Tibial artery (tissue), 4 donors: Measurements from ENCODE around the gene CDC23.
A peak's percentile ranks its signal among the peaks of the same experiment; 100 is the strongest.

ENCODE experiments used
- DNase-seq, 2 donors: peaks; one replicate each; pipeline ENCODE4 v3.0.0-alpha.2; 2019
- H3K27ac ChIP-seq, 2 donors: fragments of 200-600 bp; sonication (generic) in 1 of 2; 1 replicate in 1 of 2; 2 replicates in 1 of 2; pipeline ENCODE4 v1.5.1; 2018 to 2019; ENCODE audit warnings: mild to moderate bottlenecking in 1 of 2
- H3K27me3 ChIP-seq, 2 donors: fragments of 200-600 bp; sonication (generic) in 1 of 2; one replicate each; pipeline versions ENCODE4 v1.5.1 to v1.6.0; 2016 to 2019
- H3K36me3 ChIP-seq, 3 donors: fragments of 200-600 bp; sonication (generic) in 2 of 3; one replicate each; pipeline ENCODE4 v1.5.1; 2016 to 2019; ENCODE audit warnings: mild to moderate bottlenecking in 2 of 3
- H3K4me1 ChIP-seq, 4 donors: fragments of 200-600 bp; sonication (generic) in 2 of 4; 1 replicate in 3 of 4; 2 replicates in 1 of 4; pipeline ENCODE4 v1.5.1; 2016 to 2019
- H3K4me3 ChIP-seq, 2 donors: fragments of 200-600 bp; sonication (generic) in 1 of 2; 1 replicate in 1 of 2; 2 replicates in 1 of 2; pipeline ENCODE4 v1.5.1; 2018 to 2019; ENCODE audit warnings: mild to moderate bottlenecking in 2 of 2
- H3K9me3 ChIP-seq, 3 donors: fragments of 200-600 bp; sonication (generic) in 1 of 3; one replicate each; pipeline ENCODE4 v1.5.1; 2016 to 2019
- intact Hi-C: fragments of 100-400 bp; cut with DNase I; formaldehyde crosslinking; loops from one replicate; pipeline ENCODE4 v1.15.0; 2023; ENCODE audit warnings: low total_unique reads
- TF ChIP-seq, protein P1 (sequence below), 2 experiments: fragments of 200-600 bp in 1 of 2; fragments of 450-650 bp in 1 of 2; IDR thresholded peaks; one replicate each; pipeline ENCODE4 v1.5.1; 2017 to 2019; ENCODE audit warnings: antibody characterized with exemption in 2 of 2, mild to moderate bottlenecking in 1 of 2, moderate library complexity in 1 of 2

The CDC23 gene

DNA sequence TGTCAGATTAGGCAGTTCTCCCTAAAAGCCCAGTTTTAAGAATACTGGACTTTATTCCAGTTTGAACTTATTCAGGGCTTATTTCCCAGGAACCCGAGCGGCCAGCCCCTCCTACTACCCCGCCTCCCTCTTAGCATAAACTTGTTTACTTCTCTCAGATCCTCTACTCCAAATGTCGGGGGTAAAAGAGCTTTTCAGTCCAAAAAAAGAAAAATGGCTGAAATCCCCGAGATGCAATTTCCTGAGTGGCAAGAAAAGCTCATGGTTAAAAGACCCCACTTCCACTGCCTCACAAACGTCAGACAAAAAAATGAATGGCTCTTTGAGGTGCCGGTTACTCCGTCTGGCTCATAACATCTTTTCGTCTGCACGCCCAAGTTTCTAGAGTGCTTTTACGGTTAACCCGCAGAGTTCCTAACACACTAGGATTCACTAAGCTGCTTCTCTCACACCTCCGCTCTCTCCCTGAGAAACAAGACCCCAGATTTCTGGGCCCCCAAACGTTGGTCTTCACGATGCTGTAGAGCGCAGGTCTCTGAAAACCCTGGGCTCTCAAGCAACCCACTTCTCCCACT, 35.1 kb downstream of the CDC23 start:
- intact Hi-C loops: no loop called here

DNA sequence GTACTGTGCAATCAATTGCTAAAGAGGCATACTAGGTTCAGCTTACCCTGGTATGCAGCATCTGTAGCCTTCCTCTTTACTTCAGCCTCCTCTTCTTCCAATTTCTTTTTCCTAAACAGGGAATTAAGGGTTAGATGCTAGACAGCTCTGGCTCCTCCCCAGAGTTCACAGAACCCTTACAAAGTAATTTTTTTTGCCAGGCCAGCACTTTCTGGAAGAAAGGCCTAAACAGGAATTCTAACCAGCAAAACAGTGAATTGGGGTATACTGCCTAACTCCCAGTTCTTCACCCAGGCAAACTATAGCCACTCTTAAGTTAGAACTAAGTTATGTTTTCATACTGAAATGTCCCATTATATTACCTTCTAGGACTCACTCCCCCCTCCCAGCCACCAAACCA, 42.8 kb downstream of the CDC23 start:
- Histone ChIP-seq H3K4me1 (no peaks in the 10 kb centered on the region), H3K4me3 (no peak overlapping the region), H3K27me3 (no peaks in the 10 kb centered on the region), H3K36me3 (peaks cover 88 to 100% (median 92%) of the 10 kb centered on the region in 3 donors), H3K27ac (no peak overlapping the region), H3K9me3 (no peaks in the 10 kb centered on the region)
- TF ChIP-seq, protein P1, sequence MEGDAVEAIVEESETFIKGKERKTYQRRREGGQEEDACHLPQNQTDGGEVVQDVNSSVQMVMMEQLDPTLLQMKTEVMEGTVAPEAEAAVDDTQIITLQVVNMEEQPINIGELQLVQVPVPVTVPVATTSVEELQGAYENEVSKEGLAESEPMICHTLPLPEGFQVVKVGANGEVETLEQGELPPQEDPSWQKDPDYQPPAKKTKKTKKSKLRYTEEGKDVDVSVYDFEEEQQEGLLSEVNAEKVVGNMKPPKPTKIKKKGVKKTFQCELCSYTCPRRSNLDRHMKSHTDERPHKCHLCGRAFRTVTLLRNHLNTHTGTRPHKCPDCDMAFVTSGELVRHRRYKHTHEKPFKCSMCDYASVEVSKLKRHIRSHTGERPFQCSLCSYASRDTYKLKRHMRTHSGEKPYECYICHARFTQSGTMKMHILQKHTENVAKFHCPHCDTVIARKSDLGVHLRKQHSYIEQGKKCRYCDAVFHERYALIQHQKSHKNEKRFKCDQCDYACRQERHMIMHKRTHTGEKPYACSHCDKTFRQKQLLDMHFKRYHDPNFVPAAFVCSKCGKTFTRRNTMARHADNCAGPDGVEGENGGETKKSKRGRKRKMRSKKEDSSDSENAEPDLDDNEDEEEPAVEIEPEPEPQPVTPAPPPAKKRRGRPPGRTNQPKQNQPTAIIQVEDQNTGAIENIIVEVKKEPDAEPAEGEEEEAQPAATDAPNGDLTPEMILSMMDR (IDR thresholded peaks at IDR 0.05): no peak
- intact Hi-C loops: no loop called here
- no peak for DNase-seq

More for the DNA sequence above, 35.1 kb downstream of the CDC23 start:
- TF ChIP-seq, protein P1 (IDR thresholded peaks at IDR 0.05): no peak
- no peak for DNase-seq
- H3K36me3 ChIP-seq: peaks cover 17 to 43% (median 23%) of the 10 kb centered on the region in 3 donors
- no peaks in the 10 kb centered on the region for H3K27me3 ChIP-seq
- H3K27ac ChIP-seq: peak overlapping the region; percentile 77 to 78
- peak overlapping the region; percentile 66 to 83 for H3K4me3 ChIP-seq
- H3K9me3 ChIP-seq: no peaks in the 10 kb centered on the region
- H3K4me1 ChIP-seq: peaks cover 6 to 28% (median 21%) of the 10 kb centered on the region in 4 donors

DNA sequence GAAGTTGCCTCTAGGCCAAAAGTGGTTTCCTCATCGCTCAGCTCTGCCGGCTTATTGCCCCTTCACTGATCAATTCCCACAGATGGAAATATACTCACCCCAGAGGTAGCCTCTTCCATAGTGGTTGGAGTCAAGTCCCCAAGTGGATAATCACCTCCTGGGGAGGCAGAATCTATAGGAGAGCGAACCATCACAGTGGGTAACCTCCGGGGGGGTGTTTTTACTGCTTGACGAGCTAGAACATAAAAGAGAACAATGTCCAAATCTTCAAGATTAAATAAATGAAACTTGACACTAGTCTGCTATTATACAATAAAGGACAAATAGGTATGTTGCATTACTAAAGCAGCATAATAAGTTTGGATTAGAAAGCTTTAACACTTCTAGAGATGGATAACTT, 44.0 kb downstream of the CDC23 start:
- intact Hi-C loops: no loop called here
- no peak for DNase-seq
- Histone ChIP-seq H3K4me3 (no peak overlapping the region), H3K9me3 (no peaks in the 10 kb centered on the region), H3K36me3 (peaks cover 88 to 100% (median 95%) of the 10 kb centered on the region in 3 donors), H3K4me1 (no peaks in the 10 kb centered on the region), H3K27me3 (no peaks in the 10 kb centered on the region), H3K27ac (no peak overlapping the region)
- TF ChIP-seq, protein P1 (IDR thresholded peaks at IDR 0.05): no peak

DNA sequence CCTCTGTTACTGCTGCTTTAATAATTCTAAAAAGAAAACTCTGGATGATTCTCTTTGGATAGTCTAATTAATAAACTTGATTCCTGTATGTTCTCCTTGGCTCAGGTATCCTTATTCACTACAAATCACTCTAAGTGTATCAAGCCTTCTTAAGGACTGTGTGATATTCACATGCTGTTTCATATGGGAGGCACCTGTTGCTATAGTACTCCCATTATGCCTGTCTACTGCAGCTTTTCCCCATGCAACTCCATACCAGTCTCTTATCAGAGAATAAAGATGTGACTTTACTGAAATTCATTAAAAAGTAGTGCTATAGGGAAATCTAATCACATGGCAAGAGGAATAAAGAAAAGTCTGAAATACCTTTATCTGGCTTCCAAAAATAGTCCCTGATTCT, 49.4 kb downstream of the CDC23 start:
- no peak overlapping the region for H3K4me3 ChIP-seq
- H3K4me1 ChIP-seq: no peaks in the 10 kb centered on the region
- H3K27ac ChIP-seq: no peak overlapping the region
- no peak for DNase-seq
- H3K9me3 ChIP-seq: no peaks in the 10 kb centered on the region
- intact Hi-C loops: no loop called here
- peaks cover 99 to 100% (median 100%) of the 10 kb centered on the region in 3 donors for H3K36me3 ChIP-seq
- H3K27me3 ChIP-seq: no peaks in the 10 kb centered on the region
- TF ChIP-seq, protein P1 (IDR thresholded peaks at IDR 0.05): no peak

DNA sequence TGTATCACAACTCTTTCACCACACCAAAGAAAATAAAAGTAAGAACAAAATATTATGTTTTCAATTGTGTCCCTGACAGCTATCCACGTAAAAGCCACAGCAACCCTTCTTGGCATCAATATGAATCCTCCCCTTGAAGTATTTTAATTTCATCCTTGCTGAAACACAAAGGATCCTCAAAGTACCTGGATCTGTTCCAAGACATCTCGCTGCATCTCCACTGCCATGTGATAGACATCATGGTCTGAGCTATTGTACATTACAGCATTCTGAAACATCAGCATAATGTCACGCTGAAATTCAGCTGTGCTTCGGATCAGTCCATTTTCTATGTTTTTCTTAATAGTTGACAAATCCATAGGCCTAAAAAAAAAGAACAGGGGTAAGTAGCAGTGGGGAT, 52.4 kb downstream of the CDC23 start:
- intact Hi-C loops: no loop called here
- H3K27ac ChIP-seq: no peak overlapping the region
- peaks cover 93 to 100% (median 100%) of the 10 kb centered on the region in 3 donors for H3K36me3 ChIP-seq

More for the DNA sequence above, 52.4 kb downstream of the CDC23 start:
- Histone ChIP-seq H3K4me1 (no peaks in the 10 kb centered on the region), H3K4me3 (no peak overlapping the region), H3K9me3 (no peaks in the 10 kb centered on the region), H3K27me3 (no peaks in the 10 kb centered on the region)
- TF ChIP-seq, protein P1 (IDR thresholded peaks at IDR 0.05): no peak
- no peak for DNase-seq
